Stimulated activated CD4-positive, alpha-beta T cell treated with anti-CD3 and anti-CD28 coated beads, Interleukin-1b, Interleukin-23, amount 100 ng/mL, for 24 hours (primary cell): ENCODE results near the gene CTNNA3.
"Not testable (repeated sequence)": the region's sequence is repeated elsewhere in the genome, so short reads cannot be mapped to it uniquely, and the experiment has no call there.

Experiments
- DNase-seq, 4 experiments: peaks; one replicate each; pipeline ENCODE4 v3.0.0-alpha.2; 2020; ENCODE audit warnings: low read depth in 4 of 4, low spot score in 1 of 4

Gene CTNNA3

GRCh38 chr10:66335753-66336152, 1360.2 kb downstream of the CTNNA3 start:
- not testable (repeated sequence) for DNase-seq

DNA sequence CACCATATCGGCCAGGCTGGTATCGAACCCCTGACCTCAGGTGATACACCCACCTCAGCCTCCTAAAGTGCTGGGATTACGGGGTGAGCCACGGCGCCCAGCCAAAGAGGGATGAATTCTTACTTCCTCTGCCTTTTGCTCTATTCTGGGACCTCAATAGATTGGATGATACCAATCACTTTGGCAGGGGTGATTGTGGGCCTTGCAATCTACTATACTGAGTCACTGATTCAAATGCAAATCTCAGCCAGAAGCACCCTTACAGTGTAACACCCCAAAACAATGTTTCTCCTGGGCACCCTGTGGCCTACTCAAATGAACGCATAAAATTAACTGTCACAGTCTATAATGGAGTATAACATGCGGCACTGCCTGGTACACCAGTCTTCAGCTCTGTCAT, 1366.8 kb downstream of the CTNNA3 start:
- DNase-seq: no peak

DNA sequence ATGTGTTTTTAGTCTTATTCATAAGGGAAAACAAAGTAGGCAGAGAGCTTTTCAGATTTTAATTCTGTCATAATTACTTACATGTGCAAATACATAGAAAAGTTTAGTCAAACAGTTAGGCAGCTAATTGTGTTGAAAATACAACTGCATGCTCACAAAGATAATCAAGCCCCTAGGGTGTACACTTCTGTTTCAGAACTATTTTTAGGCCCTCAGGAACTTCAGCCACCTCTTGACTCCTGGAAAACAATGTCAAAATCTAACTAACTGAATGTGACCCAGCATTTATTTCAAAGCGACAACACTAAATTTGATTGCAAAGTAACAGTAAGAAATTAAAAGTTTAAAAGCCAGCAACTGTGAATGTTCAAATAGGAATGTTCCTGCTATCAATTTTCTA, 1369.1 kb downstream of the CTNNA3 start:
- no peak for DNase-seq

- DNase-seq: no peak
Measured at GRCh38 chr10:66322777-66323176, 1373.2 kb downstream of the CTNNA3 start.

GRCh38 chr10:66321723-66322665, 1374.0 kb downstream of the CTNNA3 start:
- DNase-seq: no peak

GRCh38 chr10:66318761-66319160, 1377.2 kb downstream of the CTNNA3 start:
- no peak for DNase-seq

GRCh38 chr10:66307826-66308225, 1388.2 kb downstream of the CTNNA3 start:
- no peak for DNase-seq

DNA sequence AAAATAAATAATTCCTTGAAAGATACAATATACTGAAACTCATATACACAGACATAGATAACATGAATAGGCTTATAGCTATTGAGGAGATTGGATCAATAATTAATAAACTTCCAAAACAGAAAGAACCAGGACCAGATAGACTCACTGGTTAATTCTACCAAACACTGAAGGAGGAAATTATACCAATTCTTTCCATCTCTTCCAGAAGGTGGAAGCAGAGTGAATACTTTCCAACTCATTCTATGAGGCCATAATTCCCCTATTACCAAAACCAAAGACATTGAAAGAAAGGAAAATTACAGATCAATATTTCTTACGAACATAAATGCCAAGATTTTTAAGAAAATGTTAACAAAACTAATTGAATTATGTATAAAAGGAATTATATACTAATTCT, 1394.9 kb downstream of the CTNNA3 start:
- DNase-seq: no peak

GRCh38 chr10:66295602-66296001, 1400.4 kb downstream of the CTNNA3 start:
- no peak for DNase-seq

DNA sequence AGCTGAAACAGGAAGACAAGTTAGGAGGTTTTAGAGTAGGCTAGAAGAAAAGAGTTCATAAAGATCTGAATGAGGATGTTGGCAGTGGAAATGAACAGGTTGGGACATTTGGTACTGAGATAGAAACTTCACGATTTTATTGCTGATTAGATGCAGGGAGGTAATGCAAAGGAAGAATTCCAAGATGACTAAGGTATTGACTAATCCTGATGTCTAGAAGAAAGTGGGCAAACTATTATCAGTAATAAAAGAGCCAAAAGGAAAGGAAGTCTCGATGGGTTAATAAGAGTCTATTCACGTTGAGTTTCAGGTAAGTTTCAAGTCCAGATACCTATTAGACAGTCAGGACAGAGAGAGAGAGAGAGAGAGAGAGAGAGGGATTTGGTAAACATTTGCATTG, 1401.5 kb downstream of the CTNNA3 start:
- DNase-seq: no peak

DNA sequence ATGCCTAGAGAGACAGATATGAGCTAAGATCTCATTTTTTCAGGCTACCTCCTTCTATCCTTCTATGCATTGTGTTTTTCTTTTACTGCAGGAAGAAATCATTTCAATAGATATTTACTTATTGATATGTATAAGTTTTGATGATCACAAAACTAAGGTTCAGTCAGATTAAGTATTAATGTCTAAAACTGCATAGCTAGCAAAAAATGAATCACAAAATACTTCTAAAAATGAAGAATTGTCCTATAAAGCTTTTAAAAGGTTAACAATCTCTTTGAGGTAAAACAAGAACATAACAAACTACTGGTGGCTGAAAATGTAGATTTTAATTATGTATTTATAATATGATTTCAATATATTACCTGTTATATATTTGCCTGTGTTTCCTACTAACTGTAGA, 1403.1 kb downstream of the CTNNA3 start:
- DNase-seq: no peak

GRCh38 chr10:66292456-66292855, 1403.5 kb downstream of the CTNNA3 start:
- no peak for DNase-seq

DNA sequence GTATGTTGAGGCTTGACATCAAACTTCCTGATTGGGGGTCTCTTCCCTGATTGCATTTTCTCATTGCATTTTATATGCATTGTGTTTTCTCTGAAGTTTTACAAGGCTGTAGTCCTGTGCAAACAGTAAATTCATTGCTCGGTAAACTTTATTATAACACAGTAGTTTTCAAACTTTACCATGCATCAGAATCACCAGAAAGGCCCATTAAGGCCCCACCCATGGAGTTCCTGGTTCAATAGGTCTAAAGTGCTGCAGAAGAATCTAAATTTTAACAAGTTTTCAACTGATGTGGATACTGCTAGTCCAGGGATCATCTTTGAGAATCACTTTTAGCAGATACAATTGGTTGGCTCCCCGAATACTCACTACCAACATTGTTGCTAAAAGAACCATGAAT, 1404.9 kb downstream of the CTNNA3 start:
- DNase-seq: no peak

GRCh38 chr10:66284621-66285020, 1411.4 kb downstream of the CTNNA3 start:
- DNase-seq: no peak

DNA sequence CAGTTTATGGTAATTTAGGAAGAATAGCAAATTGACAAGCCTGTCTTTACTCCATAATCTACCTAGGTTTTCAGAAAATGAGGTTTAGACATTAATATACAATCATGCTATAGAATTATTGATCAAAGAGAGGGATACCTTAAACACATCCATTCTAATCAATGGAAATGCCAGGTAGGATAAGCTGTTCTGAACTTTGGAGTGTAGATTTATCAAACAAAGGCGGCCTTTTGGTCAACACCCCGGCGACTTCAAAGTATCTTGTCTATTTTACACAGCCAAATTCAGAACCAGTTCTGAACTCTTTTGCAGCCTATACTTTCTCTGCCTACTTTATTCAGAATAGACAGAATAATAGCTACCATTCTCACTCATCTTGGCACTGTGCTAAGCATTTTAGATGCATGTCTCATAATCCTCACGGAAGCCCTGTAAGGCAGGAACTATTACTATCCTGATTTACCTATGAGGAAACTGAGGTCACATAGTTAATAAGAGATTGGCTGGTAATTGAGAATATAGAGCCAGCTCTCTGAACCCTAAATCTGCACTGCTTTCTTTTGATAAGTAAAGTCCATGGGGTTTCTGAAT, 1412.0 kb downstream of the CTNNA3 start:
- no peak for DNase-seq

DNA sequence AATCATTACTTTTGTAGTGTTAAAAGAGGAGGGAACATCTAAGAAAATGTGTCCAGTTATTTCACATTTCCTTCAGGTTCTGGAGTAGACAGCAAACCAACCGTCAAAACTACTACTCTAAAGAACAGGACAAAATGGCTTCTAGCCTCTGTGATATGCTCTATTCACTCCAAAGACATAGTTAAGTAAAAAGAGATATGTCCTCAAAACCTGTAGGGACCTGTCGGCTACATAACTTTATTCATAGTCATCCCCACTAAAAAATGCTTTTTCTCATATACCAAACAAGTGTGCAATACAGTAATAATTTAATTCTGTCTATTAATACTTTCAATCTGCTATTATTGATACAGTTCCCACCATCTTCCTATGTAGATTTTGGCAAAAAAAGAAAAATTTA, 1412.9 kb downstream of the CTNNA3 start:
- no peak for DNase-seq

GRCh38 chr10:66281327-66281726, 1414.7 kb downstream of the CTNNA3 start:
- no peak for DNase-seq

DNA sequence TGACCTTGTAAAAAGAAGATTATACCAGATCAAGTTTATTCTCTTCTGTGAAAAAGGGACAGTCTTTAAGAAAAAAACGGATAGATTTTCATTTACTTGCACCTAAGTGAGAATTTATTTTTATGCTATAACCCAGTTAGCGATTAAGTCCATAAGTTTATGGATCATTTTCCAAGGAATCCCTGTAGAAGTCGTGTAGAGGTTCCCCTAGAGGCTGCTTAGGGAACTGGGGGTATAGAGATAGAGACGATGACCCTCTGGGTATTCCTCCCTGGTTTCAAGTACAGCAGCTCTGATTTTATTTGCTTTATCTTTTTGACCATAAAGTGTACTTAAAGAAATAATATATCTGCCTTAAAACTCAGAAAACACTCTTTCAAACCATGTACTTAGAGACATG, 1418.5 kb downstream of the CTNNA3 start:
- DNase-seq: no peak

GRCh38 chr10:66273966-66274519, 1422.0 kb downstream of the CTNNA3 start:
- DNase-seq: no peak

GRCh38 chr10:66265398-66265797, 1430.6 kb downstream of the CTNNA3 start:
- DNase-seq: no peak

- DNase-seq: no peak
Measured at GRCh38 chr10:66259836-66260235, 1436.2 kb downstream of the CTNNA3 start.

- DNase-seq: no peak
Measured at GRCh38 chr10:66258693-66259092, 1437.3 kb downstream of the CTNNA3 start.
